Vagina (tissue), 2 donors: ENCODE measurements around the gene LCN2. TPM values are rescaled to one million over a fixed set of nuclear protein-coding genes. Genes with fewer than 3 reads are reported as not detected.

ENCODE experiments used
- DNase-seq, 2 donors: peaks; one replicate each; pipeline ENCODE4 v3.0.0-alpha.2; 2017; ENCODE audit errors: extremely low spot score in 2 of 2
- H3K27ac ChIP-seq: fragments of 200-600 bp; sonication (generic); one replicate; pipeline ENCODE4 v1.5.1; 2019
- H3K27me3 ChIP-seq: fragments of 200-600 bp; sonication (generic); one replicate; pipeline ENCODE4 v1.5.1; 2019
- H3K36me3 ChIP-seq, 2 donors: fragments of 200-600 bp; sonication (generic); one replicate each; pipeline ENCODE4 v1.5.1; 2017 to 2019
- H3K4me1 ChIP-seq: fragments of 200-600 bp; sonication (generic); one replicate; pipeline ENCODE4 v1.5.1; 2019
- H3K4me3 ChIP-seq, 2 donors: fragments of 200-600 bp; sonication (generic); 1 replicate in 1 of 2; 2 replicates in 1 of 2; pipeline ENCODE4 v1.5.1; 2016 to 2019
- H3K9me3 ChIP-seq: fragments of 200-600 bp; sonication (generic); one replicate; pipeline ENCODE4 v1.5.1; 2019
- CTCF ChIP-seq, 3 experiments: fragments of 450-650 bp in 2 of 3; fragments of 200-600 bp in 1 of 3; sonication (generic) in 1 of 3; IDR thresholded peaks; one replicate each; pipeline ENCODE4 v1.5.1; 2017 to 2019; ENCODE audit warnings: antibody characterized with exemption in 3 of 3, mild to moderate bottlenecking in 2 of 3, moderate library complexity in 2 of 3
- POLR2A ChIP-seq, 2 donors: fragments of 450-650 bp; IDR thresholded peaks; one replicate each; pipeline ENCODE4 v1.6.1; 2017; ENCODE audit warnings: antibody characterized with exemption in 2 of 2, mild to moderate bottlenecking in 2 of 2, moderate library complexity in 2 of 2
- POLR2AphosphoS5 ChIP-seq, 2 donors: sonication (generic); formaldehyde crosslinking; IDR thresholded peaks; one replicate each; pipeline ENCODE4 v1.9.0; 2017; ENCODE audit warnings: antibody characterized with exemption in 2 of 2, mild to moderate bottlenecking in 2 of 2, low read depth in 1 of 2; ENCODE audit not compliant: insufficient read depth in 1 of 2
- intact Hi-C: fragments of 100-400 bp; cut with DNase I; formaldehyde crosslinking; loops from one replicate; pipeline ENCODE4 v1.15.1; 2023
- total RNA-seq: library from RNA; depleted of rRNA; stranded (reverse); fragments of >200 nt; gene quantifications from one replicate; pipeline ENCODE4 v1.2.3, GENCODE V29; 2016

LCN2 gene
- total RNA-seq, 1 donor from 2014 or later = 136 TPM

GRCh38 chr9:128142596-128142995 is 6.7 kb upstream of the LCN2 start:
- H3K27me3 ChIP-seq = no peaks in the 10 kb centered on the region
- DNase-seq = no peak
- H3K9me3 ChIP-seq = no peaks in the 10 kb centered on the region
- H3K4me1 ChIP-seq = peaks cover 4% of the 10 kb centered on the region
- TF ChIP-seq POLR2AphosphoS5 (IDR thresholded peaks at IDR 0.05; ENCODE audit: insufficient read depth in 1 of 2, low read depth in 1 of 2) = no peak
- no peak for TF ChIP-seq CTCF (IDR thresholded peaks at IDR 0.05)
- TF ChIP-seq POLR2A (IDR thresholded peaks at IDR 0.05) = no peak
- H3K36me3 ChIP-seq = no peaks in the 10 kb centered on the region
- intact Hi-C loops = no loop called here
- no peak overlapping the region for H3K4me3 ChIP-seq
- no peak overlapping the region for H3K27ac ChIP-seq

GRCh38 chr9:128143525-128144238 is 5.6 kb upstream of the LCN2 start:
- intact Hi-C loops = no loop called here
- H3K27ac ChIP-seq = no peak overlapping the region
- DNase-seq = no peak
- H3K4me3 ChIP-seq = no peak overlapping the region
- no peaks in the 10 kb centered on the region for H3K27me3 ChIP-seq
- TF ChIP-seq CTCF (IDR thresholded peaks at IDR 0.05) (no peak), POLR2AphosphoS5 (IDR thresholded peaks at IDR 0.05; ENCODE audit: insufficient read depth in 1 of 2, low read depth in 1 of 2) (no peak), POLR2A (IDR thresholded peaks at IDR 0.05) (no peak)
- no peaks in the 10 kb centered on the region for H3K9me3 ChIP-seq
- H3K4me1 ChIP-seq = peaks cover 11% of the 10 kb centered on the region
- H3K36me3 ChIP-seq = no peaks in the 10 kb centered on the region

GRCh38 chr9:128144239-128145181 is 4.7 kb upstream of the LCN2 start:
- Histone ChIP-seq H3K27me3 (no peaks in the 10 kb centered on the region), H3K36me3 (no peaks in the 10 kb centered on the region), H3K27ac (no peak overlapping the region), H3K9me3 (no peaks in the 10 kb centered on the region), H3K4me1 (peaks cover 19% of the 10 kb centered on the region), H3K4me3 (no peak overlapping the region)
- no peak for TF ChIP-seq CTCF (IDR thresholded peaks at IDR 0.05)
- no peak for TF ChIP-seq POLR2AphosphoS5 (IDR thresholded peaks at IDR 0.05; ENCODE audit: insufficient read depth in 1 of 2, low read depth in 1 of 2)
- no peak for TF ChIP-seq POLR2A (IDR thresholded peaks at IDR 0.05)
- no peak for DNase-seq
- intact Hi-C loops = no loop called here

- Histone ChIP-seq H3K27me3 (no peaks in the 10 kb centered on the region), H3K4me3 (no peak overlapping the region), H3K36me3 (no peaks in the 10 kb centered on the region), H3K4me1 (peaks cover 29% of the 10 kb centered on the region), H3K27ac (no peak overlapping the region), H3K9me3 (no peaks in the 10 kb centered on the region)
- intact Hi-C loops = no loop called here
- no peak for DNase-seq
- no peak for TF ChIP-seq CTCF (IDR thresholded peaks at IDR 0.05)
- TF ChIP-seq POLR2AphosphoS5 (IDR thresholded peaks at IDR 0.05; ENCODE audit: insufficient read depth in 1 of 2, low read depth in 1 of 2) = peak in 1 of 2 donors; percentile 67
These were observed 3.7 kb upstream of the LCN2 start for GRCh38 chr9:128145536-128145935.
